ENCODE data around the gene SSB.
"Not testable (repeated sequence)": the region's sequence is repeated elsewhere in the genome, so short reads cannot be mapped to it uniquely, and the experiment has no call there.

SSB gene

GRCh38 chr2:169798718-169799592, at the start of gene SSB:
Gene SSB (plus strand): TSS chr2:169798871. CDS start chr2:169800961, 2,090 bp downstream.
- Histone ChIP-seq H3K27me3 (ENCODE audit: low read depth, low read length) (no peaks in the 10 kb centered on the region), H3K27ac (ENCODE audit: low read length) (peak within 1 kb of the TSS; percentile 34), H3K36me3 (ENCODE audit: control insufficient read depth in 1 of 2, insufficient read depth in 2 of 2, low read length in 2 of 2) (peaks cover 0 to 11% of the 10 kb centered on the region in 2 donors), H3K4me1 (ENCODE audit: control insufficient read depth in 1 of 2, insufficient read depth in 2 of 2, low read length in 2 of 2) (peaks cover 0 to 19% of the 10 kb centered on the region in 2 donors), H3K4me3 (ENCODE audit: low read depth in 1 of 2, low read length in 2 of 2) (peak within 1 kb of the TSS; percentile 79 to 98), H3K9me3 (ENCODE audit: control insufficient read depth in 1 of 2, low read length in 2 of 2) (no peaks in the 10 kb centered on the region)

GRCh38 chr2:169752752-169753151, 45.9 kb upstream of the SSB start:
- Histone ChIP-seq H3K27ac (ENCODE audit: low read length) (no peak overlapping the region), H3K4me3 (ENCODE audit: low read depth in 1 of 2, low read length in 2 of 2) (no peak overlapping the region), H3K36me3 (ENCODE audit: control insufficient read depth in 1 of 2, insufficient read depth in 2 of 2, low read length in 2 of 2) (peaks cover 0 to 4% of the 10 kb centered on the region in 2 donors), H3K9me3 (ENCODE audit: control insufficient read depth in 1 of 2, low read length in 2 of 2) (no peaks in the 10 kb centered on the region), H3K4me1 (ENCODE audit: control insufficient read depth in 1 of 2, insufficient read depth in 2 of 2, low read length in 2 of 2) (no peaks in the 10 kb centered on the region), H3K27me3 (ENCODE audit: low read depth, low read length) (no peaks in the 10 kb centered on the region)

- H3K36me3 ChIP-seq (ENCODE audit: control insufficient read depth in 1 of 2, insufficient read depth in 2 of 2, low read length in 2 of 2), result no peaks in the 10 kb centered on the region
- H3K27ac ChIP-seq (ENCODE audit: low read length), result no peak overlapping the region
- no peaks in the 10 kb centered on the region for H3K4me1 ChIP-seq (ENCODE audit: control insufficient read depth in 1 of 2, insufficient read depth in 2 of 2, low read length in 2 of 2)
- H3K4me3 ChIP-seq (ENCODE audit: low read depth in 1 of 2, low read length in 2 of 2), result no peak overlapping the region
- H3K27me3 ChIP-seq (ENCODE audit: low read depth, low read length), result no peaks in the 10 kb centered on the region
- no peaks in the 10 kb centered on the region for H3K9me3 ChIP-seq (ENCODE audit: control insufficient read depth in 1 of 2, low read length in 2 of 2)
Measured at GRCh38 chr2:169755083-169755870, 43.4 kb upstream of the SSB start.

- no peaks in the 10 kb centered on the region for H3K4me1 ChIP-seq (ENCODE audit: control insufficient read depth in 1 of 2, insufficient read depth in 2 of 2, low read length in 2 of 2)
- no peak overlapping the region for H3K4me3 ChIP-seq (ENCODE audit: low read depth in 1 of 2, low read length in 2 of 2)
- no peaks in the 10 kb centered on the region for H3K9me3 ChIP-seq (ENCODE audit: control insufficient read depth in 1 of 2, low read length in 2 of 2)
- no peak overlapping the region for H3K27ac ChIP-seq (ENCODE audit: low read length)
- H3K27me3 ChIP-seq (ENCODE audit: low read depth, low read length), result no peaks in the 10 kb centered on the region
- H3K36me3 ChIP-seq (ENCODE audit: control insufficient read depth in 1 of 2, insufficient read depth in 2 of 2, low read length in 2 of 2), result no peaks in the 10 kb centered on the region
Measured at GRCh38 chr2:169756342-169756741, 42.3 kb upstream of the SSB start.

GRCh38 chr2:169757356-169757755, 41.3 kb upstream of the SSB start:
- Histone ChIP-seq H3K9me3 (ENCODE audit: control insufficient read depth in 1 of 2, low read length in 2 of 2) (no peaks in the 10 kb centered on the region), H3K4me3 (ENCODE audit: low read depth in 1 of 2, low read length in 2 of 2) (no peak overlapping the region), H3K36me3 (ENCODE audit: control insufficient read depth in 1 of 2, insufficient read depth in 2 of 2, low read length in 2 of 2) (no peaks in the 10 kb centered on the region), H3K27me3 (ENCODE audit: low read depth, low read length) (no peaks in the 10 kb centered on the region), H3K27ac (ENCODE audit: low read length) (no peak overlapping the region), H3K4me1 (ENCODE audit: control insufficient read depth in 1 of 2, insufficient read depth in 2 of 2, low read length in 2 of 2) (no peaks in the 10 kb centered on the region)

DNA sequence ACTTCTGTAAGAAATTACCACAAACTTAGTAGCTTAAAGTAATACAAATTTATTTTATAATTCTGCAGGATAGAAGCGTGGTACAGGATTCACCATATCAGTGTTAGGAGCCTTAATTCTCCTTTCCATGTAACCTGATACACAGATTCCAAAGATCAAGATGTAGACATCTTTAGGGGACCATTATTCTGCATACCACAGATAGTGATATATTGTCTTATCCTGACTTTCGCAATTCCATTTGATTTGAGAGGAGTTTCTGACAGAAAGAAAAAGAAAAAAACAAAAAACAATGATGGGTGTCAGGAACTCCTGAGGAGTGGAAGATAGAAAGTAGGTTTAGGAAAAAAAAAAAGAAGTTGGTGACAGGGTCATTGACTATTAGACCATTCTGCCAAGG, 40.9 kb upstream of the SSB start:
- no peaks in the 10 kb centered on the region for H3K36me3 ChIP-seq (ENCODE audit: control insufficient read depth in 1 of 2, insufficient read depth in 2 of 2, low read length in 2 of 2)

DNA sequence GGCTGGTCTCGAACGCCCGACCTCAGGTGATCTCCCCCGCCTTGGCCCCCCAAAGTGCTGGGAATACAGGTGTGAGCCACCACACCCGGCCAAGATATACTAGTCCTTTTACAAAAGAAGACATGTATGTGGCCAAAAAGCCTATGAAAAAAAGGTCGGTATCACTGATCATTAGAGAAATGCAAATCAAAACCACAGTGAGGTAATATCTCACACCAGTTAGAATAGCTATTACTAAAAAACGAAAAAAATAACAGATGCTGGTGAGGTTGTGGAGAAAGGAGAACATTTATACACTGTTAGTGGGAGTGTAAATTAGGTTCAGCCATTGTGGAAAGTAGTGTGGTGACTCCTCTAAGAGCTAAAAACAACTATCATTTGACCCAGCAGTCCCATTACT, 38.7 kb upstream of the SSB start:
- Histone ChIP-seq H3K4me1 (ENCODE audit: control insufficient read depth in 1 of 2, insufficient read depth in 2 of 2, low read length in 2 of 2) (no peaks in the 10 kb centered on the region), H3K4me3 (ENCODE audit: low read depth in 1 of 2, low read length in 2 of 2) (no peak overlapping the region), H3K9me3 (ENCODE audit: control insufficient read depth in 1 of 2, low read length in 2 of 2) (no peaks in the 10 kb centered on the region), H3K36me3 (ENCODE audit: control insufficient read depth in 1 of 2, insufficient read depth in 2 of 2, low read length in 2 of 2) (no peaks in the 10 kb centered on the region), H3K27me3 (ENCODE audit: low read depth, low read length) (no peaks in the 10 kb centered on the region), H3K27ac (ENCODE audit: low read length) (no peak overlapping the region)

More for the DNA sequence above, 40.9 kb upstream of the SSB start:
- Histone ChIP-seq H3K4me1 (ENCODE audit: control insufficient read depth in 1 of 2, insufficient read depth in 2 of 2, low read length in 2 of 2) (no peaks in the 10 kb centered on the region), H3K27ac (ENCODE audit: low read length) (no peak overlapping the region), H3K4me3 (ENCODE audit: low read depth in 1 of 2, low read length in 2 of 2) (no peak overlapping the region), H3K27me3 (ENCODE audit: low read depth, low read length) (no peaks in the 10 kb centered on the region), H3K9me3 (ENCODE audit: control insufficient read depth in 1 of 2, low read length in 2 of 2) (no peaks in the 10 kb centered on the region)

DNA sequence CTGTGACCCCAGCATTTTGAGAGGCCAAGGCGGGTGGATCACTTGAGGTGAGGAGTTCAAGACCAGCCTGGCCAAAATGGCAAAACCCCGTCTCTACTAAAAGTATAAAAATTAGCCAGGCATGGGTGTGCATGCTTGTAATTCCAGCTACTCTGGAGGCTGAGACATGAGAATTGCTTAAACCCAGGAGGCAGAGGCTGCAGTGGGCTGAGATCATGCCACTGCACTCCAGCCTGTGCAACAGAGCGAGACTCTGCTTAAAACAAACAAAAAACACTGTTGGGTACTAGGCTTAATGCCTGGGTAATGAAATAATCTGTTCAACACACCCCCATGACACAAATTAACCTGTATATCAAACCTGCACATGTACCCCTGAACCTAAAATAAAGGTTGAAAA, 37.9 kb upstream of the SSB start:
- not testable (repeated sequence) for H3K4me3 ChIP-seq (ENCODE audit: low read depth in 1 of 2, low read length in 2 of 2); H3K9me3 ChIP-seq (ENCODE audit: control insufficient read depth in 1 of 2, low read length in 2 of 2); H3K4me1 ChIP-seq (ENCODE audit: control insufficient read depth in 1 of 2, insufficient read depth in 2 of 2, low read length in 2 of 2); H3K27ac ChIP-seq (ENCODE audit: low read length); H3K27me3 ChIP-seq (ENCODE audit: low read depth, low read length); H3K36me3 ChIP-seq (ENCODE audit: control insufficient read depth in 1 of 2, insufficient read depth in 2 of 2, low read length in 2 of 2)

- Histone ChIP-seq H3K27me3 (ENCODE audit: low read depth, low read length) (no peaks in the 10 kb centered on the region), H3K4me1 (ENCODE audit: control insufficient read depth in 1 of 2, insufficient read depth in 2 of 2, low read length in 2 of 2) (no peaks in the 10 kb centered on the region), H3K4me3 (ENCODE audit: low read depth in 1 of 2, low read length in 2 of 2) (no peak overlapping the region), H3K27ac (ENCODE audit: low read length) (peak overlapping the region; percentile 19), H3K9me3 (ENCODE audit: control insufficient read depth in 1 of 2, low read length in 2 of 2) (no peaks in the 10 kb centered on the region), H3K36me3 (ENCODE audit: control insufficient read depth in 1 of 2, insufficient read depth in 2 of 2, low read length in 2 of 2) (no peaks in the 10 kb centered on the region)
Measured at GRCh38 chr2:169761251-169761969, 37.3 kb upstream of the SSB start.

DNA sequence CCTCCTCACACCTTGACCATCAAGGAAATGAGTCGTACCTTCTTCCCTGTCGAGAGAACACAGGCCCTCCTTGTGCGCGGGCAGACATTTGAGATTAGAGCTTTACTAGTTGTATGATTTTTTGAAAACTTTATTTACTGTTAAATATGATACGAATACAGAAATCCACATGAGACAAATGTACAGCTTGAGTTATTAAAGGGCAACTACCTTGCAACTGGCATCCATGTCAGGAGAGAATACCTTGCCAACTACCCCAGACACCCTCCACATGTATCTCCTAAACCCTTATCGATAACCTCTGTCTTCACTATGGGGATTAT, 36.7 kb upstream of the SSB start:
- Histone ChIP-seq H3K4me1 (ENCODE audit: control insufficient read depth in 1 of 2, insufficient read depth in 2 of 2, low read length in 2 of 2) (no peaks in the 10 kb centered on the region), H3K36me3 (ENCODE audit: control insufficient read depth in 1 of 2, insufficient read depth in 2 of 2, low read length in 2 of 2) (no peaks in the 10 kb centered on the region), H3K27ac (ENCODE audit: low read length) (peak overlapping the region; percentile 19), H3K9me3 (ENCODE audit: control insufficient read depth in 1 of 2, low read length in 2 of 2) (no peaks in the 10 kb centered on the region), H3K4me3 (ENCODE audit: low read depth in 1 of 2, low read length in 2 of 2) (no peak overlapping the region), H3K27me3 (ENCODE audit: low read depth, low read length) (no peaks in the 10 kb centered on the region)

DNA sequence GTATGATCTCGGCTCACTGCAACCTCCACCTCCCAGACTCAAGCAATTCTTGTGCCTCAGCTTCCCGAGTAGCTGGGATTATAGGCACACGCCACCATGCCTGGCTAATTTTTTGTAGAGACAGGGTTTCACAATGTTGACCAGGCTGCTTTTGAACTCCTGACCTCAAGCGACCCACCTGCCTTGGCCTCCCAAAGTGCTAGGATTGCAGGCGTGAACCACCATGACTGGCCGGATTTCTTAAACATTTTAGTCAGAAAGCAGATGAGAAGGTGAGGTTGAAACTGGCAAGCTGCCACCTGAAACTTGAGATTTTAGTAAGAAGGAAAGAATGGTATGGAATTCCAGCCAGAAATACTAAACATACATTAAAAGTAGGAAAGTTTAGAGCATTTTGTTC, 33.1 kb upstream of the SSB start:
- no peaks in the 10 kb centered on the region for H3K9me3 ChIP-seq (ENCODE audit: control insufficient read depth in 1 of 2, low read length in 2 of 2)
- no peak overlapping the region for H3K27ac ChIP-seq (ENCODE audit: low read length)
- peaks cover 0 to 12% of the 10 kb centered on the region in 2 donors for H3K4me1 ChIP-seq (ENCODE audit: control insufficient read depth in 1 of 2, insufficient read depth in 2 of 2, low read length in 2 of 2)
- H3K4me3 ChIP-seq (ENCODE audit: low read depth in 1 of 2, low read length in 2 of 2), result no peak overlapping the region
- no peaks in the 10 kb centered on the region for H3K36me3 ChIP-seq (ENCODE audit: control insufficient read depth in 1 of 2, insufficient read depth in 2 of 2, low read length in 2 of 2)
- no peaks in the 10 kb centered on the region for H3K27me3 ChIP-seq (ENCODE audit: low read depth, low read length)

Measured in muscle layer of duodenum (tissue), 2 donors.